Measurements from ENCODE around the gene VSIR.
A peak's percentile ranks its signal among the peaks of the same experiment; 100 is the strongest.

The VSIR gene

GRCh38 chr10:71711052-71711623 lies 62.2 kb downstream of the VSIR start:
- no peak for DNase-seq

GRCh38 chr10:71710519-71710918 lies 62.8 kb downstream of the VSIR start:
- DNase-seq, result no peak

- no peak for DNase-seq
These were observed 64.1 kb downstream of the VSIR start for GRCh38 chr10:71708897-71709882.

GRCh38 chr10:71708301-71708703 lies 65.0 kb downstream of the VSIR start:
- DNase-seq, result peak; percentile 20 to 26

DNA sequence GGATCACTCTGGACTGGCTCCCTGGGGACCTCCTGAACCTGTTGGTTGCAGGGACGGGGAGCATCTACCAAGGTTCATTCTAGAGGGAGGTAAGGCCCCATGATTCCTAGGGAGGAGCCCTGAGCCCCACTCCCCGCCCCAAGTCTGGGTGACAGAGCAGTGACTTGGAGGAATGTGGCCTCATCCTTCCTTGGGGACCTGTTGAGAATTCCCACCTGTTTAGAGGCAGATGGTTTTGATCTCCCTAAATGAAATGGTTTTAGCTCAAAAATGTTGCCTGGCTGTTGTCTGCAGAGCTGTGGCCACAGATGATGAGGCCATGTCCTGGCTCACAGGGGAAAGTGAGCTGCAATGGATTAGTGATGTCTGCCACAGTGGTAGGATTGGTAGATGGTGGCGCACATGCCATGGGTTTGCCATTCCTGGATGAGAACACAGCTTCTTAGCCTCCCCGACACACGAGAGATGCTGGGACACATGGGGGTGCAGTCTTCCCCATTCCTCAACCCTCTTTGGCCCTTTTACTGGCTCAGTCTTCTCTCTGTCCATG lies 66.0 kb downstream of the VSIR start:
- no peak for DNase-seq

GRCh38 chr10:71706216-71707121 lies 66.9 kb downstream of the VSIR start:
- DNase-seq, result no peak

DNA sequence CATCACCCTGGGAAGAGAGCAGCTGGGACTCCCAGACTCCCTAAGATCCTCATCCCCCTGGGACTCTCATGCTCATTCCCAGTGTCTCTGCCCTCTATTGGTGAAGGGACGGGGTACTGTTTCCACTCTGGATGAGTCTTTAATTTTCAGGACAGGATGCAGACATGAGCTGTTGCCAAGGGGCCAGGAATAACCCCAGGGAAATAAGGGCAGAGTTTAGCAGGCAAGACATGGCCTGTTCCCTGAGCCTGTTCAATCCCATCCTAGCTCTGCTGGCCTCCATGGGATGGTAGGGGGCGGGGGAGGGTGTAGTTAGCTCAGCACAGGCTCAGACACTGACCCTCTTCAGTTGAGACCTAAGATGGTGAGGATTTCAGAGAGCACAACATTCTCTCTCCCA lies 67.7 kb downstream of the VSIR start:
- no peak for DNase-seq

- no peak for DNase-seq
These were observed 68.5 kb downstream of the VSIR start for GRCh38 chr10:71704816-71705215.

- no peak for DNase-seq
These were observed 69.7 kb downstream of the VSIR start for GRCh38 chr10:71703577-71703976.

DNA sequence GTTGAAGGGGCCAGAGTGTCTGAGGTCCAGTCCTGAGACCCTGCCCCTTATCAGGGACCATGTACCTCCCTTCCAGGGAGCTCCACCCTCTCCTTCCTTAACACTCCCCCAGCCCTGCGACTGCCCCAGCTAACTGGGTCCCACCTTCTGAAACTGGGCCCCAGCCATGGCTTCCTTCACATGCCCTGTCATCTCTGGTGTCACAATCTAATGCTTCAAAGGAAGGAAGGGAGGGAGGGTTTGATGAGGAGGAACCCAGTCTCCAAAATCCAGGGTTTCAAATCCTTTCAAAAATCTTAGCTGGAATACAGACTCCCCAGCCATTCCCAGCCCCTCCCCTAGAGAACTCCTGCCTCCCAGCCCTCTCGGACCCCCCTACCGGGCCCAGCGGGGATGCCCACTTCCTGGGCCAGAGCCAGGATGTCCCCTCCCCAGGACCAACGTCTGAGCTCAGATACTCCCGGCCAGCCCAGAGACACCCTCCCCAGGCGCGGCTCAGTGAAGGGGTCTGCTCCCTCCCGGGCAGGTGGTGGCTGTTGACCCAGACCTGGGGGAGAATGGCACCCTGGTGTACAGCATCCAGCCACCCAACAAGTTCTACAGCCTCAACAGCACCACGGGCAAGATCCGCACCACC lies 71.7 kb downstream of the VSIR start:
- peak in 1 of 2 experiments; percentile 7 for DNase-seq

DNA sequence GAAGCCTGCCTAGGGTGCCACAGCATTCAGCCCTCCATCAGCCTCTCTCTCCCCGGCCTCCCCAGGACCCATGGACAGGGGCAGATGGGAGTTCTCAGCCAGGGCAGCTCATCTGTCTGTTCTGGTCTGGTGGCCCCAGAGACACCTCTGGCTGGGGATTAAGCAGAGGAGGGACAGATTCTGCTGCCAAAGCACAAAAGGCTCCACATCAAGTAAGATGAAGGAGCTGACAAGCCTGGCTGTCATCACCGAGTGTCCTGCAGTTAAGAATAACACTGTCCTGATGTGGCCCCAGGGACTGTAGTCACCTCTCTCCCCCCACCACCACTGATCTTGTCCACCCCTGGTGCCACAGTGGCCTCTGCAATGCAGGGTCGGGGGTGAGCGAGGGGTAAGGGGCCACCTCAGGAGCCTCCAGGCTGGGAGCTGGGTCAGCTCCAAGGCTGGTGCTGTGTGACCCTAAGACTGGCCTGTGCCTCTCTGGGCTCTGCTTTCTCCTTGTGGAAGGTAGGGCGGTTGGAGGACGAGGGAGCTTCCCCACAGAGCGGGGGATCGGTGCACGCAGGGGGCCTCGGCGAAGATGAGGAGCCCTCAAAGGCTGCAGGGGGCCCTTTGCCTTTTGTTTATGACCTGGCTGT lies 72.5 kb downstream of the VSIR start:
- DNase-seq, result no peak

DNA sequence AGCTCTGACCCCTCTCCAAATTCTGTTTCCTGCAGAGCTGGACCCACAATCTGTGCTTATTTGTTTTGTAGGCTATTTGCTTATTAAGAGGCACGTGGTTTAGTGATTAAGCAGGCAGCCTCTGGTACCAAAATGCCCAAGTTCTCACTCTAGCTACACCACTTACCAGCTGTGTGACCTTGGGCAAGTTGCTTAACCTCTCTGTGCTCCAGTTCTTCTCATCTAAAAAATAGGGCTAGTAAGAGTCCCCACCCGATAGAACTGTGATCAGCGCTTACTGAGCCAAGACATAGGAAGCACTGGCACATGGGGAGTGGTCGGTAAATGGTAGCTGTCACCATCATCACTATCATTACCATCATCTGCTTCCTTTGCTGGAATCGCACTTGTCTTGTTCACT lies 74.6 kb downstream of the VSIR start:
- no peak for DNase-seq

GRCh38 chr10:71697938-71698709 lies 75.2 kb downstream of the VSIR start:
- DNase-seq, result no peak

Data from AML-193 (cell line).